ENCODE data around the gene OPCML.

OPCML gene

GRCh38 chr11:132535830-132536229, 996.5 kb downstream of the OPCML start:
- Histone ChIP-seq H3K27ac (ENCODE audit: low read depth, low read length) (no peak overlapping the region), H3K4me1 (ENCODE audit: control insufficient read depth, insufficient read depth, low read length, unreplicated experiment) (no peaks in the 10 kb centered on the region)

GRCh38 chr11:132531921-132532320, 1000.4 kb downstream of the OPCML start:
- Histone ChIP-seq H2AFZ (ENCODE audit: low read length, unreplicated experiment) (no peak overlapping the region), H3K4me1 (ENCODE audit: control insufficient read depth, insufficient read depth, low read length, unreplicated experiment) (no peaks in the 10 kb centered on the region), H3K4me3 (ENCODE audit: low read depth, low read length) (no peak overlapping the region), H3K79me2 (ENCODE audit: control insufficient read depth, insufficient read depth, low read length, unreplicated experiment) (no peaks in the 10 kb centered on the region), H3K27me3 (ENCODE audit: insufficient read depth, low read length) (no peaks in the 10 kb centered on the region), H3K27ac (ENCODE audit: low read depth, low read length) (no peak overlapping the region), H3K36me3 (ENCODE audit: insufficient read depth, low read length) (no peaks in the 10 kb centered on the region)

More at GRCh38 chr11:132535830-132536229, 996.5 kb downstream of the OPCML start:
- Histone ChIP-seq H3K27me3 (ENCODE audit: insufficient read depth, low read length) (no peaks in the 10 kb centered on the region), H3K79me2 (ENCODE audit: control insufficient read depth, insufficient read depth, low read length, unreplicated experiment) (no peaks in the 10 kb centered on the region), H3K36me3 (ENCODE audit: insufficient read depth, low read length) (no peaks in the 10 kb centered on the region), H3K4me3 (ENCODE audit: low read depth, low read length) (no peak overlapping the region), H2AFZ (ENCODE audit: low read length, unreplicated experiment) (no peak overlapping the region)

- Histone ChIP-seq H2AFZ (ENCODE audit: low read length, unreplicated experiment) (no peak overlapping the region), H3K27me3 (ENCODE audit: insufficient read depth, low read length) (no peaks in the 10 kb centered on the region), H3K4me3 (ENCODE audit: low read depth, low read length) (no peak overlapping the region), H3K36me3 (ENCODE audit: insufficient read depth, low read length) (no peaks in the 10 kb centered on the region), H3K4me1 (ENCODE audit: control insufficient read depth, insufficient read depth, low read length, unreplicated experiment) (no peaks in the 10 kb centered on the region), H3K79me2 (ENCODE audit: control insufficient read depth, insufficient read depth, low read length, unreplicated experiment) (no peaks in the 10 kb centered on the region), H3K27ac (ENCODE audit: low read depth, low read length) (no peak overlapping the region)
Measured at GRCh38 chr11:132528181-132528580, 1004.1 kb downstream of the OPCML start.

- Histone ChIP-seq H3K27me3 (ENCODE audit: insufficient read depth, low read length) (no peaks in the 10 kb centered on the region), H3K27ac (ENCODE audit: low read depth, low read length) (no peak overlapping the region), H3K79me2 (ENCODE audit: control insufficient read depth, insufficient read depth, low read length, unreplicated experiment) (no peaks in the 10 kb centered on the region), H2AFZ (ENCODE audit: low read length, unreplicated experiment) (no peak overlapping the region), H3K4me3 (ENCODE audit: low read depth, low read length) (no peak overlapping the region), H3K4me1 (ENCODE audit: control insufficient read depth, insufficient read depth, low read length, unreplicated experiment) (no peaks in the 10 kb centered on the region), H3K36me3 (ENCODE audit: insufficient read depth, low read length) (no peaks in the 10 kb centered on the region)
Measured at GRCh38 chr11:132523929-132524328, 1008.4 kb downstream of the OPCML start.

- H3K27me3 ChIP-seq (ENCODE audit: insufficient read depth, low read length) = no peaks in the 10 kb centered on the region
- no peaks in the 10 kb centered on the region for H3K36me3 ChIP-seq (ENCODE audit: insufficient read depth, low read length)
- no peaks in the 10 kb centered on the region for H3K4me1 ChIP-seq (ENCODE audit: control insufficient read depth, insufficient read depth, low read length, unreplicated experiment)
Measured at GRCh38 chr11:132520199-132520598, 1012.1 kb downstream of the OPCML start.

GRCh38 chr11:132519241-132519815, 1013.0 kb downstream of the OPCML start:
- H3K4me1 ChIP-seq (ENCODE audit: control insufficient read depth, insufficient read depth, low read length, unreplicated experiment) = no peaks in the 10 kb centered on the region
- no peak overlapping the region for H3K4me3 ChIP-seq (ENCODE audit: low read depth, low read length)
- H3K36me3 ChIP-seq (ENCODE audit: insufficient read depth, low read length) = no peaks in the 10 kb centered on the region
- no peak overlapping the region for H2AFZ ChIP-seq (ENCODE audit: low read length, unreplicated experiment)
- no peak overlapping the region for H3K27ac ChIP-seq (ENCODE audit: low read depth, low read length)
- no peaks in the 10 kb centered on the region for H3K27me3 ChIP-seq (ENCODE audit: insufficient read depth, low read length)
- H3K79me2 ChIP-seq (ENCODE audit: control insufficient read depth, insufficient read depth, low read length, unreplicated experiment) = no peaks in the 10 kb centered on the region

More at GRCh38 chr11:132520199-132520598, 1012.1 kb downstream of the OPCML start:
- no peaks in the 10 kb centered on the region for H3K79me2 ChIP-seq (ENCODE audit: control insufficient read depth, insufficient read depth, low read length, unreplicated experiment)
- H3K27ac ChIP-seq (ENCODE audit: low read depth, low read length) = no peak overlapping the region
- no peak overlapping the region for H3K4me3 ChIP-seq (ENCODE audit: low read depth, low read length)
- no peak overlapping the region for H2AFZ ChIP-seq (ENCODE audit: low read length, unreplicated experiment)

- Histone ChIP-seq H3K36me3 (ENCODE audit: insufficient read depth, low read length) (no peaks in the 10 kb centered on the region), H3K4me1 (ENCODE audit: control insufficient read depth, insufficient read depth, low read length, unreplicated experiment) (no peaks in the 10 kb centered on the region), H3K79me2 (ENCODE audit: control insufficient read depth, insufficient read depth, low read length, unreplicated experiment) (no peaks in the 10 kb centered on the region), H3K27ac (ENCODE audit: low read depth, low read length) (no peak overlapping the region), H2AFZ (ENCODE audit: low read length, unreplicated experiment) (no peak overlapping the region), H3K4me3 (ENCODE audit: low read depth, low read length) (no peak overlapping the region), H3K27me3 (ENCODE audit: insufficient read depth, low read length) (no peaks in the 10 kb centered on the region)
Measured at GRCh38 chr11:132504501-132505041, 1027.7 kb downstream of the OPCML start.

GRCh38 chr11:132501356-132501755, 1030.9 kb downstream of the OPCML start:
- H3K27ac ChIP-seq (ENCODE audit: low read depth, low read length) = no peak overlapping the region
- no peaks in the 10 kb centered on the region for H3K27me3 ChIP-seq (ENCODE audit: insufficient read depth, low read length)
- no peaks in the 10 kb centered on the region for H3K4me1 ChIP-seq (ENCODE audit: control insufficient read depth, insufficient read depth, low read length, unreplicated experiment)
- H3K36me3 ChIP-seq (ENCODE audit: insufficient read depth, low read length) = no peaks in the 10 kb centered on the region
- H2AFZ ChIP-seq (ENCODE audit: low read length, unreplicated experiment) = no peak overlapping the region
- no peaks in the 10 kb centered on the region for H3K79me2 ChIP-seq (ENCODE audit: control insufficient read depth, insufficient read depth, low read length, unreplicated experiment)
- no peak overlapping the region for H3K4me3 ChIP-seq (ENCODE audit: low read depth, low read length)

GRCh38 chr11:132499661-132500060, 1032.6 kb downstream of the OPCML start:
- Histone ChIP-seq H3K36me3 (ENCODE audit: insufficient read depth, low read length) (no peaks in the 10 kb centered on the region), H3K4me3 (ENCODE audit: low read depth, low read length) (no peak overlapping the region), H2AFZ (ENCODE audit: low read length, unreplicated experiment) (no peak overlapping the region), H3K27me3 (ENCODE audit: insufficient read depth, low read length) (no peaks in the 10 kb centered on the region), H3K27ac (ENCODE audit: low read depth, low read length) (no peak overlapping the region), H3K4me1 (ENCODE audit: control insufficient read depth, insufficient read depth, low read length, unreplicated experiment) (no peaks in the 10 kb centered on the region), H3K79me2 (ENCODE audit: control insufficient read depth, insufficient read depth, low read length, unreplicated experiment) (no peaks in the 10 kb centered on the region)

- Histone ChIP-seq H3K27ac (ENCODE audit: low read depth, low read length) (no peak overlapping the region), H3K4me3 (ENCODE audit: low read depth, low read length) (no peak overlapping the region)
Measured at GRCh38 chr11:132496341-132496740, 1036.0 kb downstream of the OPCML start.

GRCh38 chr11:132493801-132494200, 1038.5 kb downstream of the OPCML start:
- Histone ChIP-seq H3K27ac (ENCODE audit: low read depth, low read length) (no peak overlapping the region), H3K79me2 (ENCODE audit: control insufficient read depth, insufficient read depth, low read length, unreplicated experiment) (no peaks in the 10 kb centered on the region), H3K36me3 (ENCODE audit: insufficient read depth, low read length) (no peaks in the 10 kb centered on the region), H3K4me3 (ENCODE audit: low read depth, low read length) (no peak overlapping the region), H3K4me1 (ENCODE audit: control insufficient read depth, insufficient read depth, low read length, unreplicated experiment) (no peaks in the 10 kb centered on the region), H2AFZ (ENCODE audit: low read length, unreplicated experiment) (no peak overlapping the region), H3K27me3 (ENCODE audit: insufficient read depth, low read length) (no peaks in the 10 kb centered on the region)

More at GRCh38 chr11:132496341-132496740, 1036.0 kb downstream of the OPCML start:
- H3K4me1 ChIP-seq (ENCODE audit: control insufficient read depth, insufficient read depth, low read length, unreplicated experiment) = no peaks in the 10 kb centered on the region
- no peaks in the 10 kb centered on the region for H3K27me3 ChIP-seq (ENCODE audit: insufficient read depth, low read length)
- H3K36me3 ChIP-seq (ENCODE audit: insufficient read depth, low read length) = no peaks in the 10 kb centered on the region
- no peak overlapping the region for H2AFZ ChIP-seq (ENCODE audit: low read length, unreplicated experiment)
- H3K79me2 ChIP-seq (ENCODE audit: control insufficient read depth, insufficient read depth, low read length, unreplicated experiment) = no peaks in the 10 kb centered on the region
